Natural killer cell treated with Interleukin-12 subunit alpha and Interleukin-12 subunit beta and Interleukin-15 and Interleukin-18, amount 100 ng/mL, for 72 hours (primary cell): ENCODE results near the gene M6PR. TPM values are rescaled to one million over a fixed set of nuclear protein-coding genes. Genes with fewer than 3 reads are reported as not detected.
A peak's percentile ranks its signal among the peaks of the same experiment; 100 is the strongest.

Experiments used
- ATAC-seq, 2 donors: fragments of 150-1000 bp; cut with Tn5 transposase in 1 of 2; sonication (Bioruptor Pico), chemical (Tn5 transposase) in 1 of 2; 2 replicates each; pipeline ENCODE4 v1.10.0; 2021
- DNase-seq: peaks from one replicate; pipeline ENCODE4 v3.0.0; 2022; ENCODE audit warnings: low spot score
- H3K27ac Mint-ChIP-seq, 2 donors: 1 replicate in 1 of 2; 2 replicates in 1 of 2; pipeline ENCODE4 v1.8.0; 2022; ENCODE audit warnings: mixed read lengths in 2 of 2, mild to moderate bottlenecking in 1 of 2, moderate library complexity in 1 of 2
- H3K27me3 Mint-ChIP-seq, 2 donors: 1 replicate in 1 of 2; 2 replicates in 1 of 2; pipeline ENCODE4 v1.8.0; 2022; ENCODE audit warnings: mixed read lengths in 2 of 2
- H3K36me3 Mint-ChIP-seq: one replicate; pipeline ENCODE4 v1.8.0; 2022; ENCODE audit warnings: mixed read lengths
- H3K4me1 Mint-ChIP-seq, 2 donors: 1 replicate in 1 of 2; 2 replicates in 1 of 2; pipeline ENCODE4 v1.8.0; 2022; ENCODE audit warnings: low read depth in 2 of 2, mixed read lengths in 2 of 2, mild to moderate bottlenecking in 1 of 2
- H3K4me3 Mint-ChIP-seq: one replicate; pipeline ENCODE4 v1.8.0; 2022; ENCODE audit warnings: mixed read lengths
- H3K9me3 Mint-ChIP-seq: 2 replicates; pipeline ENCODE4 v1.8.0; 2022; ENCODE audit warnings: mixed read lengths
- total RNA-seq, 2 donors: library from RNA; stranded (reverse); gene quantifications; one replicate each; pipeline ENCODE4 v1.2.3, GENCODE V29; 2022

M6PR gene
- total RNA-seq, 2 donors from 2014 or later, result 213 to 346 TPM

DNA sequence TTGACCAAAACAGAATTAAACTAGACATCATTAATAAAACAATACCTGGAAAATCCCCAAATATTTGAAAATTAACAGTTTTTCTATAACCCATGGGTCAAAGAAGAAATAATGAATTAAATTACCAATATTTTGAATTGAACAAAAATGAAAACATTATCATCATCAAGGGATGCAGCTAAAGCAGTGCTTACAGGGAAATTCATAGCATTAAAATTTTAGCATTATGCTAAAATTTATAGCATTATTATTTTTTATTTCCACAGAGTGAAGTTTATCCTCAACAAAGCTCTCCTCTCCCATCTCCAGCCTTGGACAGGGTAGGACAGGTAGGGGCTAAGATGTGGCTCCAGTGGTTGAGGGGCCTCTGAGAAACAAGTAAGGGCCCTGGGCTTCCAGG, 19.3 kb upstream of the M6PR start:
- ATAC-seq, result no peak
- H3K4me3 Mint-ChIP-seq, result no peak overlapping the region
- no peaks in the 10 kb centered on the region for H3K27me3 Mint-ChIP-seq
- no peak overlapping the region for H3K27ac Mint-ChIP-seq
- peaks cover 14% of the 10 kb centered on the region in 2 donors for H3K4me1 Mint-ChIP-seq
- peaks cover 23% of the 10 kb centered on the region for H3K36me3 Mint-ChIP-seq
- no peak for DNase-seq
- peaks cover 12% of the 10 kb centered on the region for H3K9me3 Mint-ChIP-seq

DNA sequence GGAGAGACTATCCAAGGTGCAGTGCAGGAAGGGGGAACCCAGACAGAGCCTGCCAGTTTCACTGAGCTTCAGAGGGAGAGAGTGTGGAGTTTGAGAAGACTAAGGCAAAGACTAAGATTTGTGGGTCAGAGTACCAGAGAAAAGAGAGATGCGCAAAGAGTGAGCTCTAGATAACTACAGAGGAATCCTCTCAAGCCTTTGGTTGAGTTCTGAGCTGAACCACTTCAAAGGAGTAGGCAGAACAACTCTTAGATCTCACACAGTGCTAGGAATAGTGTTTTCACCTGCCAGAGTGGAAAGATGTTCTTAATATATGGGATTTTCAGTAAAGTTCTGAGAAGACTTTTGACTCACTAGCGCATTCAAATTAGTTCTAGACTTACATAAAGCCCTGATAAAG, 10.7 kb upstream of the M6PR start:
- peak overlapping the region in 1 of 2 donors; percentile 46 for H3K27ac Mint-ChIP-seq
- DNase-seq (no peak), ATAC-seq (no peak)
- no peak overlapping the region for H3K4me3 Mint-ChIP-seq
- H3K36me3 Mint-ChIP-seq, result peaks cover 19% of the 10 kb centered on the region
- peaks cover 19 to 26% of the 10 kb centered on the region in 2 donors for H3K4me1 Mint-ChIP-seq
- H3K9me3 Mint-ChIP-seq, result peaks cover 9% of the 10 kb centered on the region
- no peaks in the 10 kb centered on the region for H3K27me3 Mint-ChIP-seq

DNA sequence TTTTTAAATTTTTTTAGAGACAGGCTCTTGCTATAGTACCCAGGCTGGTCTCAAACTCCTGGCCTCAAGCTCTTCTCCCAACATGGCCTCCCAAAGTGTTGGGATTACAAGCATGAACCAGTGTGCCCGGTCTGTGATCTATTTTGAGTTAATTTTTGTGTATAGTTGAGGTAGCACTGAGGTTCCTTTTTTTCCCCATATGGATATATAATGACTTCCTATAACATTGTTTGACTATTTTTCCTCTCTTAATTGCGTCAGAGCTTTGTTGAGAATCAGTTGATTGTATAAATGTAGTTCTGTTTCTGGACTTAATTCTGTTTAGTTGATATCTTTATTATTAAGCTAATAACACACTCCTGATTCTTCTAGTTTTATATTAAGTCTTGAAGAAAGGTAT, 8.6 kb upstream of the M6PR start:
- peaks cover 2% of the 10 kb centered on the region for H3K9me3 Mint-ChIP-seq
- no peak overlapping the region for H3K4me3 Mint-ChIP-seq
- H3K4me1 Mint-ChIP-seq, result peaks cover 27 to 29% of the 10 kb centered on the region in 2 donors
- ATAC-seq (no peak), DNase-seq (no peak)
- no peak overlapping the region for H3K27ac Mint-ChIP-seq
- no peaks in the 10 kb centered on the region for H3K27me3 Mint-ChIP-seq
- peaks cover 9% of the 10 kb centered on the region for H3K36me3 Mint-ChIP-seq

DNA sequence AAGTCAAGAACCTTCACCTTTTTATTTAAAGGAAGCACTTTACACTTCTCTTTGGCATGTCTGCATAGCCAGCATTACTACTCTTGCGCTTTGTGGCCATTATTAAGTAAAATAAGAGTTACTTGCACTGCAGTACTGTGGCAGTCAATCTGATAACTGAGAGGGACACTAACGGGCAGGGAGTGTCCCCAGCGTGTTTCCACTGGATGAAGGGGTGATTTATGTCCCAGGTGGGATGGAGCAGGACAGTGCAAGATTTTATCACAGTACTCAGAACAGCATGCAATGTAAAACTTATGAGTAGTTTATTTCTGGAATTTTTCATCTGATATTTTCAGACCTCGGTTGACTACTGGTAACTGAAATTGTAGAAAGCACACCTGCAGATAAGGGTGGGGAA, 8.1 kb upstream of the M6PR start:
- ATAC-seq, result no peak
- peaks cover 13% of the 10 kb centered on the region for H3K36me3 Mint-ChIP-seq
- no peak for DNase-seq
- H3K4me1 Mint-ChIP-seq, result peaks cover 32 to 34% of the 10 kb centered on the region in 2 donors
- H3K4me3 Mint-ChIP-seq, result no peak overlapping the region
- peaks cover 5% of the 10 kb centered on the region for H3K9me3 Mint-ChIP-seq
- H3K27me3 Mint-ChIP-seq, result no peaks in the 10 kb centered on the region
- H3K27ac Mint-ChIP-seq, result peak overlapping the region; percentile 42 to 97

DNA sequence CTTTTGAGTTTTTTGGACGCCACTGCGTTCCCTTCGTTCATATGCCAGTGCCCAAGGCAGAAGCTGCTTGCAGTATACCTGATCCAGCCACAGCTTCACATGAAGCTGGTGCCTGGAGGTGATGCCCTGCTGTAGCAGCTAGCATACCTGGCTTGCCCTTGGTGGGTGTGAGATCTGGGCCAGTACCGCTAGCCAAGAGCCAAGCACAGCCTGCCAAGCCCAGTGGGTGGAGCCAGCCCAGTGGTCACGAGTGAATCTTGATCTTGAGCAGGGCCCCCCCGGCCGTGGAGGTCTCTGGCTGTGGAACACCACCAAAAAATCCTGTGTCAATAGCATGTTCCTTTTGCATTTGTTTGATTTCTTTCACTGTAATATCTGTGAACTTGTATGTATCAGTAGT, 7.3 kb upstream of the M6PR start:
- Mint-ChIP-seq H3K4me3 (no peak overlapping the region), H3K36me3 (peaks cover 13% of the 10 kb centered on the region), H3K27ac (peak overlapping the region; percentile 42 to 97), H3K27me3 (no peaks in the 10 kb centered on the region), H3K9me3 (peaks cover 5% of the 10 kb centered on the region), H3K4me1 (peaks cover 38 to 39% of the 10 kb centered on the region in 2 donors)
- DNase-seq (no peak), ATAC-seq (no peak)

DNA sequence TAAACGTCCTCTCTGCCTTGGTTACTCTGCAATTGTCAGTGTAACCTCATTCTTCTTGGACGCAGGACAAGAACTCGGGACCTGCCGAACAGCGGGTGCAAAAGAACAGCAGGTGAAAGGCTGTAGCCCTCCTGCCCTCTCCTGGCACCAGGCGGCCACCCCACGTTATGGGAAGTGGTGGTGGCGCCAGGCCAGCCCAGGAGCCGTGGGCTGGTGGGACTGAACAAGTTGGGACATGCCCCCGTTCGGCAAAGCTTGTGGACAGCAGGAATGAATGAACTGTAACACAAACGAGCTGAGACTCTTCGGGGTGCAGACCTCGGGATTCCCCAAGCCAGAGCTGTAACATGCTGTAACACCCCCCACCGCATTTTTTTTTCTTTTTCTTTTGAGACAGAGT, 6.6 kb upstream of the M6PR start:
- Mint-ChIP-seq H3K27ac (peak overlapping the region; percentile 42 to 97), H3K9me3 (peaks cover 5% of the 10 kb centered on the region), H3K36me3 (peaks cover 13% of the 10 kb centered on the region), H3K27me3 (no peaks in the 10 kb centered on the region), H3K4me3 (no peak overlapping the region), H3K4me1 (peaks cover 43% of the 10 kb centered on the region in 2 donors)
- ATAC-seq, result no peak
- DNase-seq, result no peak

DNA sequence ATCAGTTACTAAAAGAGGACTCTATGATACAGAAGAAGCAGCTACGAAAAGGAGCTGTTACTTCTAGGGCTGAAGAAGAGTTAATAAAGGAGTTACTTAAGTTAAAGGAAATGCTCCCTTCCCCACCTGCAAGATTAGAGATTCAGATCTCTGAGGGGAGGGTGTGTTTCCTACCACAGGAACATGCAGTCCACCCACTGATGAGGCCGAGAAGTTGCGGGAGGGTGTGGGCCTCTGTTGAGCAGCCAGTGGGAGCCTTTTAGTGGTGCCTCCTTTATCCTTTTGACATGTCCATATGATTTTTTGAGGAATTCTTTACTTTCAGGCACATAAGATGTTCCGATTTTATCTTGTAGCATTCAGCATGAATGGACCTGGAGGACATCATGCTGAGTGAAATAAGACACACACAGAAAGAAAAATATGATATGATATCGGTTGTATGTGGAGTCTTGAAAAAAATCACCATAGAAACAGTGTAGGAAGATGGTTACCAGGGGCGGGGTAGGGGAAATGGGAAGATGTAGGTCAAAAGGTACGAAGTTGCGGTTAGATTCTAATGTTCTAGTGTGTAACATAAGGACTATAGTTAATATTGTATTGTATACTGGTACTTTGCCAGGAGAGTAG, 4.4 kb upstream of the M6PR start:
- Mint-ChIP-seq H3K27me3 (no peaks in the 10 kb centered on the region), H3K27ac (peak overlapping the region; percentile 96 to 97), H3K9me3 (peaks cover 5% of the 10 kb centered on the region), H3K36me3 (peaks cover 19% of the 10 kb centered on the region), H3K4me1 (peaks cover 43 to 57% of the 10 kb centered on the region in 2 donors), H3K4me3 (peak overlapping the region; percentile 72)
- ATAC-seq, result no peak
- DNase-seq, result no peak

DNA sequence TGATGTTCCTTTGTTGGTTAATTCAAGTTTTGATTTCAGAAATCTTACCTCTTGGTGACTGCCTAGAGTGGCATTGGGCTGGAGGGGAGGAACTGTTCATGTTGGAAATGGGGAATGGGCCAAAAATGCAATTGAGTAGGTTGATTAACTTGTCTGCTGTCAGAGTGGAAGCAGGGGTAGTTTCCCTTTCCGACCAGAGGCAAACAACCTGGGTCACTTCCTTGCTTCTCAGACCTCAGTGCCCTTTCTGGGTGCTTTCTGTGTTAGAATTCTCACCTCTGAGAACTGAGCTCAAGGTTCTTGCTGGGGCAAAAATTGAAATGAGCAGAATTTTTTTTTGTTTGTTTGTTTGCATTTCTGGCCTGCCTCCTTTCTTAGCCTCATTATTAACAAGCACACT, 2.3 kb upstream of the M6PR start:
- ATAC-seq (no peak), DNase-seq (no peak)
- Mint-ChIP-seq H3K27ac (peak overlapping the region; percentile 96 to 97), H3K4me1 (peaks cover 49 to 69% of the 10 kb centered on the region in 2 donors), H3K27me3 (no peaks in the 10 kb centered on the region), H3K4me3 (peak overlapping the region; percentile 99), H3K9me3 (peaks cover 5% of the 10 kb centered on the region), H3K36me3 (peaks cover 19% of the 10 kb centered on the region)

DNA sequence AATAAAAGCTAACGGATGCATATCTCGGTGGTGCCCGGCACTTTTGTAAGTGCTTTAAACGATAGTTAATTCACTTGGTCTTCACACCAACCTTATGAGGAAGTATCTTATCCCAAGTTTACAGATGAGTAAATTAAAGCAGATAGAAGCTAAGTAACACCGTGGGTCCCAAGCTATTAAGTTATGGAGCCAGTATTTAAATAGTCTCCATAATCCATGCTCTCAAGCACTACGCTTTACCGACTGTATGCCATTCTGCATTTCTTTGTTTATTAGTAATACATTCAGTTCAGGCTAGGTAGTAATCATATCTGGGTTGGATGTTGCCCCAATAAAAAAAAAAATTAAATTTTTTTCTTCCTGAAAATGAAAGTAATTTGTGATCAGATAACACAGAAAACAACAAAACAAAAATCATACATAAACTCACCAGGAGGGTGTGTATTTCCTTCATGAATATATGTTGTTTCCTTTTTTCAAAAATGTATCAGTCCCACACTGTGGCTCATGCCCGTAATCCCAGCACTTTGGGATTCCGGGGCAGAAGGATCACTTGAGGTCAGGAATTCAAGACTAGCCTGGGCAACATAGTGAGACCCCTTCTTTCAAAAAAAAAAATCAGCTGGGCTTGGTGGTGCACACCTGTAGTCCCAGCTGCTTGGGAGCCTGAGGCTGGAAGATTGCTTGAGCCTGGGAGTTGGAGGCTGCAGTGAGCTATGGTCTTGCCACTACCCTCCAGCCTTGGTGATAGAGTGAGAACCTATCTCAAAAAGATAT, 1.4 kb upstream of the M6PR start:
- no peaks in the 10 kb centered on the region for H3K27me3 Mint-ChIP-seq
- DNase-seq (no peak), ATAC-seq (no peak)
- H3K4me3 Mint-ChIP-seq, result peak overlapping the region; percentile 99
- H3K27ac Mint-ChIP-seq, result peak overlapping the region; percentile 96 to 97
- peaks cover 51 to 74% of the 10 kb centered on the region in 2 donors for H3K4me1 Mint-ChIP-seq
- H3K9me3 Mint-ChIP-seq, result peaks cover 5% of the 10 kb centered on the region
- H3K36me3 Mint-ChIP-seq, result peaks cover 24% of the 10 kb centered on the region

DNA sequence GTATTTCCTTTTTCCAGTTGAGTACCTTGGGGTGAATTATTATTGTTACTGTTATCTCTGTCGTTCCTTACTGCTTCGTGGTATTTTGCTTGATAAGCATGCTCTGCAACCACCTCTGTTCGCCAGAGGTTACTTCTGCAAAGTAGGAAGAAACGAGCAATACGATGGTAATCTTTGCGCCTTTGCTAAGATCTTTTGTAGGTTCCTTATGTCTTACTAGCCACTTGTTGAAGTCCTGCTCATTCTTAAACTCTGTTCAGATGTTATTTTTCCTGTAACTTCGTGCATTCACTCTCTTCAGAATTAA, 729 bp upstream of the M6PR start:
- H3K4me1 Mint-ChIP-seq, result peaks cover 55 to 74% of the 10 kb centered on the region in 2 donors
- peaks cover 5% of the 10 kb centered on the region for H3K9me3 Mint-ChIP-seq
- H3K36me3 Mint-ChIP-seq, result peaks cover 28% of the 10 kb centered on the region
- no peaks in the 10 kb centered on the region for H3K27me3 Mint-ChIP-seq
- H3K27ac Mint-ChIP-seq, result peak overlapping the region; percentile 96 to 97
- DNase-seq (no peak), ATAC-seq (peak in 1 of 2 donors; percentile 1)
- H3K4me3 Mint-ChIP-seq, result peak overlapping the region; percentile 99

DNA sequence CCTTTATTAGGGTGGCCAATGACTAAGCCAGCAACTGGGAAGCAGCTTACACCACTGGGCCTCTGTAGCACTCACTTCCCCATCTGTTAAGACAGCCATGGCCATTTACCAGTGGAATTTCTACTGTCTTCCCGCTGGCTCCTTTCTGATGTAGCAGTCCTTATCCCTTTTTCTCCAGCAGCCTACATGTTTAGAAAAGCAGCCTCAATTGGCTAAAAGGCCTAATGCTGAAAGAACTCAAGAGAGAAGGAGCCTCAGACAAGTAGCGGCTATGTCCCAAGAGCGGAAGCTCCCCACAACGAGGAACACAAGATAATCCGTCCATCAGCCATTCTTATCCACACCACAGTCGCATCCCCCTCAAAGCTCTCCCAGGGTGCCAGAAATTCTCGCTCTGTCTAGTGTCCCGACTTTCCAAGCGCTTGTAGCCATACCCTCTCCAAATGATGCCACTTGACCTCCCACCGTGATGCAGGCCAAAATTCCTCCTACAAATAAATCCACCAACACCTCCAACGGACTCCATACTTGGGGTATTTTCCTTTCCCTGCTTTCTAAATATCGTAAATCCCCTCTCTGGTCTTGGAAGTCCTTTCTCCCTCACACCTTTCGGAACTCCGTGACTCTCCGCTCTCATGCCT, 624 bp downstream of the M6PR start:
- Mint-ChIP-seq H3K27ac (peak overlapping the region; percentile 96 to 97), H3K4me1 (peaks cover 53 to 67% of the 10 kb centered on the region in 2 donors), H3K4me3 (peak overlapping the region; percentile 99), H3K9me3 (peaks cover 5% of the 10 kb centered on the region), H3K36me3 (peaks cover 34% of the 10 kb centered on the region), H3K27me3 (no peaks in the 10 kb centered on the region)
- DNase-seq (no peak), ATAC-seq (no peak)

DNA sequence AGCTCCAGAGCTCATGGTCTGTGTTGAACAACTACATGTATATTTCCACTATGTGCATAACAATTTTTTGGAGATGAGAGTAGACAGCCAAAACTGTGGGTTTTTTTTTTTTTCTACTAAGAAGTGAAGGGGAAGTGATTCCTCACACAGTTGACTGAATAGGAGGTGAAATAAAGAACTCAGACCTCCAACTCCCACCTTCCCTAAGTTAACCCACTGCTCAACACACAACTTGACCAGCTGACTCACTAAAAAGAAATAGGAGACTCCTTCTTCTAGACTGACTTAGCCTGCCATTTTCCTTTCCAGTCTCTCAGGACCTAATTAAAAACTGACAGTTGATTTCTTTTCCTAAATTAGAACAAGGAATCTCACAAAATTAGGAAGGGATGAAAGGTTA, 1.7 kb downstream of the M6PR start:
- Mint-ChIP-seq H3K27me3 (no peaks in the 10 kb centered on the region), H3K27ac (peak overlapping the region; percentile 96 to 97), H3K9me3 (no peaks in the 10 kb centered on the region), H3K4me3 (peak overlapping the region; percentile 99), H3K36me3 (peaks cover 32% of the 10 kb centered on the region), H3K4me1 (peaks cover 47 to 56% of the 10 kb centered on the region in 2 donors)
- ATAC-seq (no peak), DNase-seq (no peak)

DNA sequence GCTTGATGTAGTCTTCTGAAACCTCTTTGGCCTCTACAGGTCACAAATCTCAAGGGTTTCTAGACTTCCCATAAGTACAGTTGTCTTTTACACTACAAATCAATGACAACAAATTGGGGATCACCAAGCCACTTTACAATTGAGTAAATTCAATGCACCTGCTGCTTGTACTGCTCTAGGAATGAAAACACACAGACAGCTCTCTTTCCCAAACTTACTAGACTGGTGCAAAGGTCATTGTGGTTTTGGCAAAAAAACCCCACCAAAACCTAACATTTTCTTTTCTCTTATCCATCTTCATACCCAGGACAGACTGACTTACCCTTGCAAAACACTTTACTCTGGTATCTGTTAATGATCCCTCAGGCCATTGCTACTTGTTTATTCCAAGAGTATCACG, 2.7 kb downstream of the M6PR start:
- H3K9me3 Mint-ChIP-seq, result no peaks in the 10 kb centered on the region
- H3K4me3 Mint-ChIP-seq, result peak overlapping the region; percentile 99
- peak overlapping the region; percentile 96 to 97 for H3K27ac Mint-ChIP-seq
- H3K36me3 Mint-ChIP-seq, result peaks cover 41% of the 10 kb centered on the region
- DNase-seq (no peak), ATAC-seq (no peak)
- no peaks in the 10 kb centered on the region for H3K27me3 Mint-ChIP-seq
- H3K4me1 Mint-ChIP-seq, result peaks cover 45 to 53% of the 10 kb centered on the region in 2 donors

DNA sequence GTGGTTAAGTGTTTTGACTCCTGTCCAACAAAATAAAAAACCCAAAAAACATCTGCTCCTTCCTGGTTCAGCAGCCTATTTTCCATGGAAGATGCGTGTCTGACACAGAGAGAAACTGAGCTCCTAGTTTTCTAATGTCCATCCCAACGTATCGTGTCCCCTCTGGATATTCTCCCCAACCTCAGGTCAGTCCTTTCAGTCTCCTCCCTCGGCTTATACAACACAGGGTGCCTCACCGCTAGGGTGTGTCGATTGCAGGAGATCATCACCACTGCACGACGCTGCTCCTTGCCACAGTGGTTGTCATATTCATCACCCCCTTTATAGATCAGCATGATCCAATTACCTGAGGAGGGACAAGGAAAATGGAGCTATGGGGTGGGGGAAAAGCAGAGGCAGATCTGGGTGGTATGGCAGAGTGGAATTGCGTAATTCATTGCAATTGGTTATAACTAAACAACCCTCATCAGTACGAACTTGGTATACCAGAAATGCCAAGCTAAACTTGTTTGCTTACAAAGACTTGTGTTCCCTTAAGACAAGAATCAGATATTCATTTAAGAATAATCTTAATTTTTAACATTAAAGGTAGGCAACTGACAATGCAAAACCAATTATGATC, 5.8 kb downstream of the M6PR start:
- Mint-ChIP-seq H3K4me1 (peaks cover 32 to 33% of the 10 kb centered on the region in 2 donors), H3K36me3 (peaks cover 44% of the 10 kb centered on the region)

More for the DNA sequence above, 5.8 kb downstream of the M6PR start:
- DNase-seq (no peak), ATAC-seq (no peak)
- Mint-ChIP-seq H3K4me3 (no peak overlapping the region), H3K9me3 (no peaks in the 10 kb centered on the region), H3K27me3 (no peaks in the 10 kb centered on the region), H3K27ac (no peak overlapping the region)
